B cell (primary cell): Measurements from ENCODE around the gene ETS1. TPM values are rescaled to one million over a fixed set of nuclear protein-coding genes. Genes with fewer than 3 reads are reported as not detected.

Experiments
- ATAC-seq: fragments of 200-7000 bp; cut with Tn5 transposase; one replicate; pipeline ENCODE4 v1.10.0; 2021; ENCODE audit warnings: low read depth, mild to moderate bottlenecking, moderate number of reproducible peaks, moderate library complexity
- CTCF ChIA-PET: fragments of 350-600 bp; sonication (Branson Sonifier 250); formaldehyde crosslinking; loops from one replicate; lab custom pipeline; 2021; ENCODE audit warnings: antibody characterized with exemption, inconsistent platforms; lab: Charles Lee
- POLR2A ChIA-PET: fragments of 350-600 bp; sonication (Branson Sonifier 250); formaldehyde crosslinking; loops from one replicate; lab custom pipeline; 2021; ENCODE audit warnings: antibody characterized with exemption; lab: Charles Lee
- DNase-seq: peaks from one replicate; pipeline ENCODE4 v3.0.0; 2013
- H2AFZ ChIP-seq: 2 replicates; pipeline ENCODE4 v1.6.1; 2012; ENCODE audit warnings: mild to moderate bottlenecking, low read depth, low read length; ENCODE audit not compliant: insufficient read depth, poor library complexity, severe bottlenecking
- H3K27ac ChIP-seq, 2 donors: 1 replicate in 1 of 2; 2 replicates in 1 of 2; pipeline ENCODE4 v1.5.1; 2012 to 2013; ENCODE audit warnings: low read length in 2 of 2, mild to moderate bottlenecking in 2 of 2, moderate library complexity in 1 of 2
- H3K27me3 ChIP-seq, 4 experiments: fragments of 200-600 bp in 1 of 4; sonication (generic) in 1 of 4; replicated peaks in 1 of 4; 1 replicate in 2 of 4; 2 replicates in 2 of 4; pipeline versions ENCODE4 v1.6.1 to v1.7.0; 2013 to 2016; ENCODE audit warnings: low read length in 3 of 4, mild to moderate bottlenecking in 2 of 4, mixed read lengths in 1 of 4, moderate library complexity in 1 of 4; ENCODE audit not compliant: insufficient read depth in 4 of 4, control insufficient read depth in 3 of 4; ENCODE audit errors: control extremely low read depth in 1 of 4
- H3K36me3 ChIP-seq, 2 experiments: replicated peaks in 1 of 2; 1 replicate in 1 of 2; 2 replicates in 1 of 2; pipeline versions ENCODE4 v1.6.1 to v1.7.1; 2013; ENCODE audit warnings: low read length in 1 of 2; ENCODE audit not compliant: insufficient read depth in 2 of 2, control insufficient read depth in 1 of 2; ENCODE audit errors: control extremely low read depth in 1 of 2, extremely low read depth in 1 of 2
- H3K4me1 ChIP-seq, 2 donors: fragments of 200-600 bp in 1 of 2; sonication (generic) in 1 of 2; 1 replicate in 1 of 2; 2 replicates in 1 of 2; pipeline versions ENCODE4 v1.5.1 to v1.6.1; 2013 to 2017; ENCODE audit warnings: low read length in 2 of 2; ENCODE audit not compliant: control insufficient read depth in 2 of 2, insufficient read depth in 2 of 2
- H3K4me2 ChIP-seq: replicated peaks from 2 replicates; pipeline ENCODE3; 2012; ENCODE audit warnings: mild to moderate bottlenecking, low read depth, low read length; ENCODE audit not compliant: poor library complexity, severe bottlenecking
- H3K4me3 ChIP-seq, 5 experiments: fragments of 200-600 bp in 1 of 5; sonication (generic) in 1 of 5; 1 replicate in 3 of 5; 2 replicates in 2 of 5; pipeline versions ENCODE4 v1.5.1 to v1.7.0; 2011 to 2016; ENCODE audit warnings: low read length in 4 of 5, mild to moderate bottlenecking in 4 of 5, low read depth in 2 of 5, control low read depth in 1 of 5, moderate library complexity in 1 of 5; ENCODE audit not compliant: insufficient read depth in 1 of 5; ENCODE audit errors: control extremely low read depth in 1 of 5, extremely low read depth in 1 of 5
- H3K79me2 ChIP-seq: fragments of 200-600 bp; sonication (generic); one replicate; pipeline ENCODE4 v1.6.0; 2016; ENCODE audit warnings: low read length; ENCODE audit not compliant: control insufficient read depth, insufficient read depth
- H3K9ac ChIP-seq: fragments of 200-600 bp; sonication (generic); 2 replicates; pipeline ENCODE4 v1.6.1; 2017; ENCODE audit warnings: mild to moderate bottlenecking, low read length, moderate library complexity
- H3K9me3 ChIP-seq, 3 donors: one replicate each; pipeline versions ENCODE4 v1.6.1 to v1.7.1; 2013; ENCODE audit warnings: low read length in 2 of 3; ENCODE audit not compliant: control insufficient read depth in 2 of 3, insufficient read depth in 1 of 3; ENCODE audit errors: control extremely low read depth in 1 of 3
- H4K20me1 ChIP-seq: 2 replicates; pipeline ENCODE4 v1.6.0; 2012; ENCODE audit warnings: mild to moderate bottlenecking, low read length; ENCODE audit not compliant: insufficient read depth, control insufficient read depth, poor library complexity, severe bottlenecking
- H3K27ac Mint-ChIP-seq: one replicate; pipeline ENCODE4 v1.8.0; 2021; ENCODE audit warnings: mixed read lengths
- H3K27me3 Mint-ChIP-seq: one replicate; pipeline ENCODE4 v1.8.0; 2021; ENCODE audit warnings: mixed read lengths
- H3K4me1 Mint-ChIP-seq: one replicate; pipeline ENCODE4 v1.8.0; 2021; ENCODE audit warnings: mixed read lengths
- H3K4me3 Mint-ChIP-seq: one replicate; pipeline ENCODE4 v1.8.0; 2021; ENCODE audit warnings: mixed read lengths
- H3K9me3 Mint-ChIP-seq: one replicate; pipeline ENCODE4 v1.8.0; 2022; ENCODE audit warnings: mixed read lengths; ENCODE audit not compliant: insufficient read depth
- CTCF ChIP-seq: fragments of 200-600 bp; IDR thresholded peaks from one replicate; pipeline ENCODE4 v1.8.0; 2022; ENCODE audit warnings: antibody characterized with exemption, mild to moderate bottlenecking
- EZH2 ChIP-seq: IDR thresholded peaks from 2 replicates; pipeline ENCODE4 v1.6.1; 2012; ENCODE audit warnings: borderline replicate concordance, low read depth, mild to moderate bottlenecking, moderate library complexity, low read length; ENCODE audit not compliant: insufficient read depth, poor library complexity, severe bottlenecking
- WGBS: methylation state at CpG from one replicate; pipeline ENCODE4 v1.1.5; 2013; ENCODE audit warnings: missing lambda C conversion rate; ENCODE audit not compliant: insufficient coverage; 5-methylcytosine and 5-hydroxymethylcytosine counted together
- intact Hi-C: fragments of 100-400 bp; cut with micrococcal nuclease; formaldehyde crosslinking; loops from one replicate; pipeline ENCODE4 v1.10.0; 2022
- polyA plus RNA-seq: library from polyadenylated mRNA; depleted of rRNA; stranded (reverse); fragments of >200 nt; gene quantifications from 2 replicates; pipeline ENCODE4 v1.2.3, GENCODE V29; 2012
- total RNA-seq, 2 donors: library from RNA; stranded (reverse); fragments of 120-200 nt in 1 of 2; gene quantifications; 1 replicate in 1 of 2; 2 replicates in 1 of 2; pipeline versions ENCODE4 v1.2.3 to v1.2.4, GENCODE V29; 2013 to 2022

ETS1 gene
- total and polyA plus RNA-seq, 2 donors (not counting 1 experiment from before 2014, with no cell fraction given) = 115 to 271 TPM

- no peaks in the 10 kb centered on the region for H3K36me3 ChIP-seq
- Mint-ChIP-seq H3K4me3 (no peak overlapping the region), H3K27ac (peak overlapping the region; percentile 72), H3K4me1 (peaks cover 72% of the 10 kb centered on the region), H3K27me3 (no peaks in the 10 kb centered on the region), H3K9me3 (no peaks in the 10 kb centered on the region)
- H3K4me3 ChIP-seq = no peak overlapping the region
- ATAC-seq (no peak), DNase-seq (no peak)
- peaks cover 18% of the 10 kb centered on the region for H3K79me2 ChIP-seq
- POLR2A ChIA-PET = interaction anchor here (0.5 to 13.8 kb wide), 6 partner anchors 22 to 431 kb away, joined by 3 to 305 read pairs (median 3); no protein-coding TSS in a partner anchor
- peak overlapping the region; percentile 37 for H2AFZ ChIP-seq
- CTCF ChIA-PET = interaction anchor here (0.6 to 17.0 kb wide), 37 partner anchors 9 to 445 kb away, joined by 3 to 625 read pairs (median 4); no protein-coding TSS in a partner anchor
- peaks cover 55 to 57% of the 10 kb centered on the region in 2 donors for H3K4me1 ChIP-seq
- H3K9me3 ChIP-seq = no peaks in the 10 kb centered on the region
- intact Hi-C loops = no loop called here
- H4K20me1 ChIP-seq = no peaks in the 10 kb centered on the region
- no peak overlapping the region for H3K9ac ChIP-seq
- WGBS = 83% methylated on average over 1 of the region's 3 CpGs
- peak overlapping the region in 1 of 2 donors; percentile 10 for H3K27ac ChIP-seq
- H3K4me2 ChIP-seq = no peak overlapping the region
- no peak for TF ChIP-seq CTCF
- no peak for TF ChIP-seq EZH2
- H3K27me3 ChIP-seq = no peaks in the 10 kb centered on the region
Observed at GRCh38 chr11:128603003-128603696, 15.8 kb upstream of the ETS1 start.

GRCh38 chr11:128599729-128600128 lies 12.4 kb upstream of the ETS1 start:
- TF ChIP-seq CTCF = no peak
- TF ChIP-seq EZH2 = no peak
- H4K20me1 ChIP-seq = no peaks in the 10 kb centered on the region
- CTCF ChIA-PET = interaction anchor here (0.5 to 17.0 kb wide), 10 partner anchors 8 to 310 kb away, joined by 3 to 625 read pairs (median 4); no protein-coding TSS in a partner anchor
- POLR2A ChIA-PET = interaction anchor here (0.8 to 2.4 kb wide), 2 partner anchors 10 to 11 kb away, joined by 4 to 9 read pairs; no protein-coding TSS in a partner anchor
- intact Hi-C loops = no loop called here
- H3K27ac Mint-ChIP-seq = peak overlapping the region; percentile 18
- H3K27me3 ChIP-seq = no peaks in the 10 kb centered on the region
- H3K4me3 Mint-ChIP-seq = no peak overlapping the region
- DNase-seq (no peak), ATAC-seq (no peak)
- no peaks in the 10 kb centered on the region for H3K9me3 ChIP-seq
- H3K4me1 Mint-ChIP-seq = peaks cover 74% of the 10 kb centered on the region
- no peak overlapping the region for H2AFZ ChIP-seq
- WGBS = no CpG with 5 or more reads among the region's 1 CpG
- H3K4me2 ChIP-seq = peak overlapping the region; percentile 10
- H3K36me3 ChIP-seq = no peaks in the 10 kb centered on the region
- no peaks in the 10 kb centered on the region for H3K27me3 Mint-ChIP-seq
- no peak overlapping the region for H3K4me3 ChIP-seq
- peaks cover 55 to 61% of the 10 kb centered on the region in 2 donors for H3K4me1 ChIP-seq
- no peaks in the 10 kb centered on the region for H3K9me3 Mint-ChIP-seq
- no peak overlapping the region for H3K9ac ChIP-seq
- H3K79me2 ChIP-seq = peaks cover 14% of the 10 kb centered on the region
- H3K27ac ChIP-seq = no peak overlapping the region
